GM19239 (cell line): ENCODE measurements around the gene FAM156A.
"Not testable (repeated sequence)": the region's sequence is repeated elsewhere in the genome, so short reads cannot be mapped to it uniquely, and the experiment has no call there.

ENCODE experiments used
- DNase-seq: peaks from one replicate; pipeline ENCODE4 v3.0.0; 2011; ENCODE audit warnings: low spot score; ENCODE audit not compliant: insufficient read length
- FAIRE-seq: peaks from 2 replicates; lab custom pipeline; 2011; peaks lifted over from hg19 to GRCh38; lab: Jason Lieb, UNC

FAM156A gene

GRCh38 chrX:52907900-52908299 lies 50.4 kb downstream of the FAM156A start:
- FAIRE-seq, DNase-seq: not testable (repeated sequence)

DNA sequence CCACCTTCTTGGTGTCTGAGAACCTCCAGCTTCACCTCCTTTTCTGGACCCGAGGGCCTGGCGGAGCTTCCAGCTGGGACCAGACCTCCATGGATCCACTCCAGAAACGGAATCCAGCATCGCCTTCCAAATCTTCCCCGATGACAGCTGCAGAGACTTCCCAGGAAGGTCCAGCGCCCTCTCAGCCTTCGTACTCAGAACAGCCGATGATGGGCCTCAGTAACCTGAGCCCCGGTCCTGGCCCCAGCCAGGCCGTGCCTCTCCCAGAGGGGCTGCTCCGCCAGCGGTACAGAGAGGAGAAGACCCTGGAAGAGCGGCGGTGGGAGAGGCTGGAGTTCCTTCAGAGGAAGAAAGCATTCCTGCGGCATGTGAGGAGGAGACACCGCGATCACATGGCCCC lies 51.2 kb downstream of the FAM156A start:
- FAIRE-seq, DNase-seq: not testable (repeated sequence)

DNA sequence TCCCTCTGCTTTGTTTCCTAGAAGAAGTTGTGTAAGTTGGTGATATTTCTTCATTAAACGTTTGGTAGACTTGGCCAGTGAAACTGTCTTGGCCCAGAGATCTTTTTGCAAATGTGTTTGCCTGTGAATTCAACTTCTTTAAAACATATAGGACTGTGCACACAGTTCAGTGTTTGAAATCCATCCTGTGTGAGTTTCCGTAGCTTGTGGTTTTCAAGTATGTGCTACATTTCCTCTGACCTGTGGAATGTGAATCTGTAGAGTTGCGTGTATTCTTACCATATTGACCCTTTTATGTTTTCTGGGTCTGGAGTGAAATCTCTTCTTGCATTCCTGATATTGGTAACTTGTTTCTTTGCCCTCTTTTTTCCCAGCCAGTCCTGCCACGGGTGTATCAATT lies 52.2 kb downstream of the FAM156A start:
- FAIRE-seq, DNase-seq: not testable (repeated sequence)

DNA sequence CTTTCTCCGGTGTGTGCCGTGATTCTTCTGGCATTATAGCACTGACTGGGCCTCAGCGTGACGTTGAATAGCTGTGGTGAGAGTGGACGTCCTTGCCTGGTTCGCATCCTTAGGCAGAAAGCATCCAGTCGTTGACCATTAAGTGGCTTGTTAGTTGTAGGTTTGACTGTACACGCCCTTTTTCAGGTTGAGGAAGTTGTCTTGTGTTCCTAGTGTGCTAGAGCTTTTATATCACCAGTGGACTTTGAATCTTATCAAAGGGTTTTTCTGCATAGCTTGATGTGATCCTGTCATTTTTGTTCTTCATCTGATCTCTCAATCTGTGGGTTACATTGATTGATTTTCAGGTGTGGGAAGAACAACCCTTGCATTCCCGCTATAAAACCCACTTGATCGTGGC lies 52.8 kb downstream of the FAM156A start:
- DNase-seq, FAIRE-seq: not testable (repeated sequence)
